SK-N-SH treated with all-trans-retinoic acid at 6 μM for 48 hours (cell line): ENCODE measurements around the gene TLCD2.

Experiments used
- ARNTL ChIP-seq: fragments of 450-650 bp; formaldehyde crosslinking; IDR thresholded peaks from 2 replicates; pipeline ENCODE4 v1.5.0; 2020; ENCODE audit warnings: low read depth, mild to moderate bottlenecking, moderate library complexity, borderline replicate concordance
- BACH2 ChIP-seq: fragments of 250-450 bp; sonication (Bioruptor Pico); IDR thresholded peaks from 2 replicates; pipeline ENCODE4 v1.9.0; 2021; ENCODE audit warnings: mild to moderate bottlenecking, borderline replicate concordance
- CREB5 ChIP-seq: fragments of 250-450 bp; sonication (Bioruptor Pico); IDR thresholded peaks from 2 replicates; pipeline ENCODE4 v1.5.1; 2020; ENCODE audit warnings: low read depth, mild to moderate bottlenecking, moderate library complexity
- OSR1 ChIP-seq: fragments of 250-450 bp; sonication (Bioruptor Pico); IDR thresholded peaks from 2 replicates; pipeline ENCODE4 v1.8.0; 2022; ENCODE audit warnings: moderate library complexity, mild to moderate bottlenecking, inconsistent platforms
- RARB ChIP-seq: fragments of 250-450 bp; sonication (Bioruptor Pico); IDR thresholded peaks from 2 replicates; pipeline ENCODE4 v1.8.0; 2021; ENCODE audit warnings: mild to moderate bottlenecking, moderate library complexity
- TSHZ2 ChIP-seq: fragments of 250-450 bp; sonication (Bioruptor Pico); IDR thresholded peaks from 2 replicates; pipeline ENCODE4 v1.5.0; 2020; ENCODE audit warnings: mild to moderate bottlenecking, moderate library complexity
- ZC3H10 ChIP-seq: fragments of 250-450 bp; sonication (Bioruptor Pico); IDR thresholded peaks from 2 replicates; pipeline ENCODE4 v1.5.1; 2021; ENCODE audit warnings: mild to moderate bottlenecking, moderate library complexity
- ZFP3 ChIP-seq: fragments of 250-450 bp; sonication (Bioruptor Pico); IDR thresholded peaks from 2 replicates; pipeline ENCODE4 v1.5.0; 2020; ENCODE audit warnings: mild to moderate bottlenecking, moderate library complexity
- ZFP30 ChIP-seq: fragments of 450-650 bp; formaldehyde crosslinking; IDR thresholded peaks from 2 replicates; pipeline ENCODE4 v1.5.0; 2022; ENCODE audit warnings: mild to moderate bottlenecking, moderate library complexity

GRCh38 chr17:1729966-1730325 lies 19.8 kb upstream of the TLCD2 start:
- no peak for TF ChIP-seq ZFP30 (CRISPR knock-in tag)
- TF ChIP-seq BACH2 (CRISPR knock-in tag): no peak
- no peak for TF ChIP-seq RARB (CRISPR knock-in tag)
- TF ChIP-seq ARNTL (CRISPR knock-in tag): no peak
- no peak for TF ChIP-seq CREB5 (CRISPR knock-in tag)
- TF ChIP-seq ZFP3 (CRISPR knock-in tag): no peak
- TF ChIP-seq OSR1 (CRISPR knock-in tag): no peak
- TF ChIP-seq ZC3H10 (CRISPR knock-in tag): no peak
- no peak for TF ChIP-seq TSHZ2 (CRISPR knock-in tag)
